Adrenal gland (tissue), 12 donors: Measurements from ENCODE around the gene GFM1. TPM values are rescaled to one million over a fixed set of nuclear protein-coding genes. Genes with fewer than 3 reads are reported as not detected.

Experiments
- DNase-seq, 7 donors: peaks; one replicate each; pipeline ENCODE4 v3.0.0-alpha.2; 2019 to 2020
- H3K27ac ChIP-seq, 5 donors: fragments of 200-600 bp; sonication (generic) in 4 of 5; 1 replicate in 3 of 5; 2 replicates in 2 of 5; pipeline versions ENCODE4 v1.5.1 to v1.8.0; 2016 to 2020; ENCODE audit warnings: mild to moderate bottlenecking in 1 of 5
- H3K27me3 ChIP-seq: fragments of 200-600 bp; 2 replicates; pipeline ENCODE4 v1.8.0; 2021
- H3K36me3 ChIP-seq, 2 donors: fragments of 200-600 bp; replicated peaks in 1 of 2; 1 replicate in 1 of 2; 2 replicates in 1 of 2; pipeline versions ENCODE4 v1.5.1 to v1.8.0; 2018 to 2022
- H3K4me1 ChIP-seq, 2 donors: fragments of 200-600 bp; replicated peaks in 1 of 2; 1 replicate in 1 of 2; 2 replicates in 1 of 2; pipeline versions ENCODE4 v1.5.1 to v1.8.0; 2018 to 2021
- H3K4me3 ChIP-seq, 4 donors: fragments of 200-600 bp; sonication (generic) in 3 of 4; one replicate each; pipeline ENCODE4 v1.5.1; 2016 to 2018
- H3K9me3 ChIP-seq, 3 donors: fragments of 200-600 bp; sonication (generic) in 1 of 3; replicated peaks in 1 of 3; 1 replicate in 2 of 3; 2 replicates in 1 of 3; pipeline versions ENCODE4 v1.5.1 to v1.8.0; 2016 to 2021
- CTCF ChIP-seq, 6 experiments: fragments of 450-650 bp in 4 of 6; fragments of 200-600 bp in 2 of 6; sonication (generic) in 1 of 6; IDR thresholded peaks; 1 replicate in 5 of 6; 2 replicates in 1 of 6; pipeline versions ENCODE4 v1.5.1 to v1.8.0; 2016 to 2021; ENCODE audit warnings: antibody characterized with exemption in 6 of 6, mild to moderate bottlenecking in 2 of 6, moderate library complexity in 1 of 6
- POLR2A ChIP-seq, 2 donors: fragments of 450-650 bp; IDR thresholded peaks; one replicate each; pipeline ENCODE4 v1.6.1; 2017; ENCODE audit warnings: antibody characterized with exemption in 2 of 2, mild to moderate bottlenecking in 2 of 2, moderate library complexity in 1 of 2
- WGBS, 4 donors: extraction: QIAGEN DNeasy Blood & Tissue Kit in 2 of 4; methylation state at CpG; one replicate each; pipeline versions ENCODE4 v1.1.5 to v1.1.7; 2013 to 2017; 5-methylcytosine and 5-hydroxymethylcytosine counted together
- intact Hi-C, 2 donors: fragments of 100-400 bp; cut with DNase I; formaldehyde crosslinking; loops; one replicate each; pipeline versions ENCODE4 v1.14.1 to v1.15.0; 2022 to 2023
- polyA plus RNA-seq, 3 donors: library from polyadenylated mRNA; stranded (reverse); fragments of 200-250 nt in 2 of 3; fragments of 350-450 nt in 1 of 3; fragmentation: Illumina TruSeq in 1 of 3; extraction: RNeasy Lipid Tissue Mini Kit (QIAGEN cat#74804) in 1 of 3; gene quantifications; one replicate each; pipeline ENCODE4 v1.2.3, GENCODE V29; 2013 to 2014
- total RNA-seq, 9 donors: library from RNA; depleted of rRNA in 4 of 9; stranded (reverse); fragments of >200 nt in 4 of 9; fragments of 120-200 nt in 1 of 9; fragmentation: NEBNext Ultra II Directional in 1 of 9; extraction: Animal tissue kit (Norgen Biotek cat#: 25700) in 1 of 9; gene quantifications; one replicate each; pipeline versions ENCODE4 v1.1.0 to v1.2.4, GENCODE V29; 2013 to 2023
- donor health status: healthy with polysubstance abuse.
- donor health status: Bipolar disorder and iron deficiency.
- donor health status: DM: yes; HTN: yes; CAD: no.
- donor health status: DM: no; HTN: no; CAD: no.
- donor health status: DM: no; HTN: no; CAD: no.
- donor health status: DM: yes; HTN: yes; CAD: no.

Gene GFM1
- total and polyA plus RNA-seq, 12 donors, result 7.3 to 112 (median 56.3) TPM

GRCh38 chr3:158713094-158713499 lies 68.8 kb downstream of the GFM1 start:
- no peaks in the 10 kb centered on the region for H3K9me3 ChIP-seq
- H3K36me3 ChIP-seq, result no peaks in the 10 kb centered on the region
- DNase-seq, result peak in 2 of 7 donors; percentile 38 to 47
- H3K27me3 ChIP-seq, result no peaks in the 10 kb centered on the region
- intact Hi-C loops, result no loop called here
- no peak overlapping the region for H3K4me3 ChIP-seq
- TF ChIP-seq CTCF (IDR thresholded peaks at IDR 0.05) (no peak), POLR2A (IDR thresholded peaks at IDR 0.05) (no peak)
- H3K27ac ChIP-seq, result peak overlapping the region in 2 of 5 donors; percentile 27 to 48
- 70 to 88% (median 77%) methylated on average over 9 of the region's 9 CpGs for WGBS, 4 donors
- H3K4me1 ChIP-seq, result peaks cover 0 to 37% of the 10 kb centered on the region in 2 donors

- Histone ChIP-seq H3K27me3 (no peaks in the 10 kb centered on the region), H3K27ac (peak overlapping the region in 2 of 5 donors; percentile 28 to 46), H3K9me3 (no peaks in the 10 kb centered on the region), H3K36me3 (no peaks in the 10 kb centered on the region), H3K4me1 (peaks cover 0 to 22% of the 10 kb centered on the region in 2 donors), H3K4me3 (no peak overlapping the region)
- WGBS, 4 donors, result 92 to 100% (median 98%) methylated on average over 2 of the region's 2 CpGs
- intact Hi-C loops, result no loop called here
- no peak for DNase-seq
- TF ChIP-seq CTCF (IDR thresholded peaks at IDR 0.05) (no peak), POLR2A (IDR thresholded peaks at IDR 0.05) (no peak)
Observed at GRCh38 chr3:158717576-158717975, 73.2 kb downstream of the GFM1 start.

- Histone ChIP-seq H3K36me3 (no peaks in the 10 kb centered on the region), H3K4me1 (peaks cover 9 to 29% of the 10 kb centered on the region in 2 donors), H3K27ac (no peak overlapping the region), H3K4me3 (no peak overlapping the region), H3K9me3 (no peaks in the 10 kb centered on the region), H3K27me3 (no peaks in the 10 kb centered on the region)
- no peak for TF ChIP-seq POLR2A (IDR thresholded peaks at IDR 0.05)
- no peak for TF ChIP-seq CTCF (IDR thresholded peaks at IDR 0.05)
- intact Hi-C loops, result no loop called here
- DNase-seq, result no peak
- WGBS, 4 donors, result 86 to 97% (median 93%) methylated on average over 5 of the region's 5 CpGs
Observed at GRCh38 chr3:158718490-158719170, 74.3 kb downstream of the GFM1 start.

- no peak for DNase-seq
- Histone ChIP-seq H3K9me3 (no peaks in the 10 kb centered on the region), H3K27ac (peak overlapping the region in 1 of 5 donors; percentile 86), H3K4me3 (no peak overlapping the region), H3K36me3 (no peaks in the 10 kb centered on the region), H3K4me1 (peaks cover 9 to 54% of the 10 kb centered on the region in 2 donors), H3K27me3 (no peaks in the 10 kb centered on the region)
- WGBS, 4 donors, result 88 to 100% (median 94%) methylated on average over 1 of the region's 1 CpG
- TF ChIP-seq POLR2A (IDR thresholded peaks at IDR 0.05) (no peak), CTCF (IDR thresholded peaks at IDR 0.05) (no peak)
- intact Hi-C loops, result loop anchor here in 1 of 2 donors (10.0 kb wide), 1 partner anchor 47 kb away; the partner anchor contains the start of gene LXN
Observed at GRCh38 chr3:158722108-158722507, 77.8 kb downstream of the GFM1 start.
